Sigmoid colon (tissue), 7 donors: ENCODE measurements around the gene C1orf232. TPM values are rescaled to one million over a fixed set of nuclear protein-coding genes. Genes with fewer than 3 reads are reported as not detected.

Experiments used
- DNase-seq: peaks from one replicate; pipeline ENCODE4 v3.0.0-alpha.2; 2019
- H3K27ac ChIP-seq, 4 donors: fragments of 200-600 bp; sonication (generic); one replicate each; pipeline ENCODE4 v1.5.1; 2016 to 2019; ENCODE audit warnings: mild to moderate bottlenecking in 1 of 4
- H3K27me3 ChIP-seq, 3 donors: fragments of 200-600 bp; sonication (generic); one replicate each; pipeline ENCODE4 v1.5.1; 2019; ENCODE audit warnings: mild to moderate bottlenecking in 1 of 3
- H3K36me3 ChIP-seq, 4 donors: fragments of 200-600 bp; sonication (generic); one replicate each; pipeline ENCODE4 v1.5.1; 2016 to 2019
- H3K4me1 ChIP-seq, 4 donors: fragments of 200-600 bp; sonication (generic); one replicate each; pipeline ENCODE4 v1.5.1; 2017 to 2019
- H3K4me3 ChIP-seq, 4 donors: fragments of 200-600 bp; sonication (generic); one replicate each; pipeline ENCODE4 v1.5.1; 2017 to 2019; ENCODE audit warnings: mild to moderate bottlenecking in 2 of 4, moderate library complexity in 1 of 4
- H3K9me3 ChIP-seq, 4 donors: fragments of 200-600 bp in 3 of 4; sonication (generic) in 3 of 4; one replicate each; pipeline versions ENCODE4 v1.5.1 to v1.6.1; 2013 to 2019
- EP300 ChIP-seq, 4 donors: sonication (generic); formaldehyde crosslinking; IDR thresholded peaks; one replicate each; pipeline ENCODE4 v1.6.1; 2017; ENCODE audit warnings: antibody characterized with exemption in 4 of 4
- POLR2A ChIP-seq, 2 donors: fragments of 450-650 bp; IDR thresholded peaks; one replicate each; pipeline ENCODE4 v1.6.1; 2016; ENCODE audit warnings: antibody characterized with exemption in 2 of 2, mild to moderate bottlenecking in 2 of 2, moderate library complexity in 2 of 2
- POLR2AphosphoS5 ChIP-seq, 4 donors: sonication (generic); formaldehyde crosslinking; IDR thresholded peaks; one replicate each; pipeline ENCODE4 v1.6.1; 2017; ENCODE audit warnings: antibody characterized with exemption in 4 of 4
- WGBS, 2 donors: extraction: QIAGEN DNeasy Blood & Tissue Kit; methylation state at CpG; one replicate each; pipeline ENCODE4 v1.1.7; 2013; 5-methylcytosine and 5-hydroxymethylcytosine counted together
- intact Hi-C: fragments of 100-400 bp; cut with DNase I; formaldehyde crosslinking; loops from one replicate; pipeline ENCODE4 v1.15.1; 2023
- polyA plus RNA-seq, 3 donors: library from polyadenylated mRNA; stranded (reverse); fragments of 200-250 nt; gene quantifications; one replicate each; pipeline ENCODE4 v1.2.3, GENCODE V29; 2013
- total RNA-seq, 4 donors: library from RNA; depleted of rRNA; stranded (reverse); fragments of >200 nt; gene quantifications; one replicate each; pipeline ENCODE4 v1.1.0, GENCODE V29; 2016
- TF ChIP-seq, protein P1 (sequence below), 4 experiments: fragments of 450-650 bp in 3 of 4; fragments of 200-600 bp in 1 of 4; IDR thresholded peaks; one replicate each; pipeline ENCODE4 v1.5.1; 2016 to 2019; ENCODE audit warnings: antibody characterized with exemption in 4 of 4, mild to moderate bottlenecking in 3 of 4, moderate library complexity in 2 of 4
- donor health status: healthy with polysubstance abuse.
- donor health status: Bipolar disorder and iron deficiency.
- donor health status: healthy.

C1orf232 gene
- total and polyA plus RNA-seq, 7 donors = not detected

DNA sequence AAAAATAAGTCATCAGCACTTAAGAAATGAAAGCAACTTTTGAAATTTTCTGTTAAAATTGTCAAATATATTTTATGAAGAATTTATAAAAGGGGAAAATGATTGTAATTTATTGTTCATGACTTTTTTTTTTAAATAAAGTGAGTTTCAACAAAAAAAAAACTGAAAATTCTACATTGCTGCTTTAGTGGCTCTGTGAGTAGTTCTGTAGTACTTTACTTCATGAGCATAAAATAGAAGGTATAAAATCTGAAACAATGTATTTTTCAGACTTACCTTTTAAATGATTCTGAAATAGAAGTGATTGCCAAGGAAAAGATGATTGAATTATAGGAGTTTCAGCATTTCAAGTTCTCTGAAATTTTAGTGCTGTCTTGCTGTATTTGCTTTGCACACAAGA, 43.4 kb downstream of the C1orf232 start:
- Histone ChIP-seq H3K4me1 (peaks cover 0 to 40% (median 28%) of the 10 kb centered on the region in 4 donors), H3K36me3 (no peaks in the 10 kb centered on the region), H3K27me3 (no peaks in the 10 kb centered on the region), H3K4me3 (no peak overlapping the region), H3K27ac (peak overlapping the region in 1 of 4 donors; percentile 4), H3K9me3 (no peaks in the 10 kb centered on the region)
- DNase-seq = no peak
- intact Hi-C loops = no loop called here
- no peak for TF ChIP-seq POLR2AphosphoS5 (IDR thresholded peaks at IDR 0.05)
- no peak for TF ChIP-seq EP300 (IDR thresholded peaks at IDR 0.05)
- TF ChIP-seq, protein P1, sequence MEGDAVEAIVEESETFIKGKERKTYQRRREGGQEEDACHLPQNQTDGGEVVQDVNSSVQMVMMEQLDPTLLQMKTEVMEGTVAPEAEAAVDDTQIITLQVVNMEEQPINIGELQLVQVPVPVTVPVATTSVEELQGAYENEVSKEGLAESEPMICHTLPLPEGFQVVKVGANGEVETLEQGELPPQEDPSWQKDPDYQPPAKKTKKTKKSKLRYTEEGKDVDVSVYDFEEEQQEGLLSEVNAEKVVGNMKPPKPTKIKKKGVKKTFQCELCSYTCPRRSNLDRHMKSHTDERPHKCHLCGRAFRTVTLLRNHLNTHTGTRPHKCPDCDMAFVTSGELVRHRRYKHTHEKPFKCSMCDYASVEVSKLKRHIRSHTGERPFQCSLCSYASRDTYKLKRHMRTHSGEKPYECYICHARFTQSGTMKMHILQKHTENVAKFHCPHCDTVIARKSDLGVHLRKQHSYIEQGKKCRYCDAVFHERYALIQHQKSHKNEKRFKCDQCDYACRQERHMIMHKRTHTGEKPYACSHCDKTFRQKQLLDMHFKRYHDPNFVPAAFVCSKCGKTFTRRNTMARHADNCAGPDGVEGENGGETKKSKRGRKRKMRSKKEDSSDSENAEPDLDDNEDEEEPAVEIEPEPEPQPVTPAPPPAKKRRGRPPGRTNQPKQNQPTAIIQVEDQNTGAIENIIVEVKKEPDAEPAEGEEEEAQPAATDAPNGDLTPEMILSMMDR (IDR thresholded peaks at IDR 0.05) = no peak
- no peak for TF ChIP-seq POLR2A (IDR thresholded peaks at IDR 0.05)

DNA sequence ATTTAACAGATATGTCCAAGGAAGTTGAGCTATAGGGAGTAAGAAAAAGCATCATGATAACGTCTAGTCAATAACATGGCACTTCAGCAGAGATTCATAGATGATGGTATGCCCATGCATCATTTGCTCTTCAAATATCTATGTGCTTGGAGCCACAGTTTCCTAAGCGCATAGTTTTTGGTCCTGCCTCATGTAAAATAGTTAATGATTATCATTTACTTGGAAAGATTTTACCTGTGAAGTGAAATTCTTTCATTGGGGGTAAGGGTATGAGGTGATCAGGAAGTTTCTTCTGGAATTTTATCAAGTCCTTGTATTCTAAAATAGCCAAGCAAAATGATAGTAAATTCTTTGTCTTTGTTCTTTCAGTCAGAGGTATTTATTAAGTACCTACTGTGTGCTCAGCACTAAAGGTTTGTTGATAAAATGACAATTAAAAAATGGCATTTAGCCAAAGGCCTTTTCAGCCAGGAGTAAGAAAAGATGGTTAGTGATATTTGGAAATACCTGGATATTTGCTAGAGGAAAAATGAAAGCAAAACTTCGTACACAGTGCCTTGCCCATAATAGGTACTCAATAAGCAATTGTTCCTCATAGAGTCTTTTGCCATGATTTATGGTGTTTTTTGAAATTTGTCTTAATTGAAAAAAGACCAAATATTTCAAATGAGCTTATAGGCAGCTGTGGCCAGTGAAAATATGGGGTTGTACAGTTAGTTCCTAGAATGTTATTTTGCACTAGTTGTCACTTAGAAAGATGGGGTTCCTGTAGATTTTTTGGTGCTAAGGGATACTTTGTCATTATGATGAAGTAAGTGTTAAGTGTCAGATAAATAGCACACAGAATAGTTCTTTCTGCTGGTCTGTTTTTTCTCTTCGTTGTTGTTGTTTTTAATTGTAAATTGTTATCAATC, 44.1 kb downstream of the C1orf232 start:
- H3K9me3 ChIP-seq = no peaks in the 10 kb centered on the region
- peaks cover 0 to 40% (median 28%) of the 10 kb centered on the region in 4 donors for H3K4me1 ChIP-seq
- H3K27me3 ChIP-seq = no peaks in the 10 kb centered on the region
- WGBS, 2 donors = 36 to 70% methylated on average over 4 of the region's 4 CpGs
- intact Hi-C loops = no loop called here
- DNase-seq = no peak
- no peaks in the 10 kb centered on the region for H3K36me3 ChIP-seq
- TF ChIP-seq EP300 (IDR thresholded peaks at IDR 0.05) (no peak), POLR2A (IDR thresholded peaks at IDR 0.05) (no peak), POLR2AphosphoS5 (IDR thresholded peaks at IDR 0.05) (no peak)
- TF ChIP-seq, protein P1 (IDR thresholded peaks at IDR 0.05) = no peak
- H3K27ac ChIP-seq = peak overlapping the region in 2 of 4 donors; percentile 4 to 76
- H3K4me3 ChIP-seq = no peak overlapping the region

DNA sequence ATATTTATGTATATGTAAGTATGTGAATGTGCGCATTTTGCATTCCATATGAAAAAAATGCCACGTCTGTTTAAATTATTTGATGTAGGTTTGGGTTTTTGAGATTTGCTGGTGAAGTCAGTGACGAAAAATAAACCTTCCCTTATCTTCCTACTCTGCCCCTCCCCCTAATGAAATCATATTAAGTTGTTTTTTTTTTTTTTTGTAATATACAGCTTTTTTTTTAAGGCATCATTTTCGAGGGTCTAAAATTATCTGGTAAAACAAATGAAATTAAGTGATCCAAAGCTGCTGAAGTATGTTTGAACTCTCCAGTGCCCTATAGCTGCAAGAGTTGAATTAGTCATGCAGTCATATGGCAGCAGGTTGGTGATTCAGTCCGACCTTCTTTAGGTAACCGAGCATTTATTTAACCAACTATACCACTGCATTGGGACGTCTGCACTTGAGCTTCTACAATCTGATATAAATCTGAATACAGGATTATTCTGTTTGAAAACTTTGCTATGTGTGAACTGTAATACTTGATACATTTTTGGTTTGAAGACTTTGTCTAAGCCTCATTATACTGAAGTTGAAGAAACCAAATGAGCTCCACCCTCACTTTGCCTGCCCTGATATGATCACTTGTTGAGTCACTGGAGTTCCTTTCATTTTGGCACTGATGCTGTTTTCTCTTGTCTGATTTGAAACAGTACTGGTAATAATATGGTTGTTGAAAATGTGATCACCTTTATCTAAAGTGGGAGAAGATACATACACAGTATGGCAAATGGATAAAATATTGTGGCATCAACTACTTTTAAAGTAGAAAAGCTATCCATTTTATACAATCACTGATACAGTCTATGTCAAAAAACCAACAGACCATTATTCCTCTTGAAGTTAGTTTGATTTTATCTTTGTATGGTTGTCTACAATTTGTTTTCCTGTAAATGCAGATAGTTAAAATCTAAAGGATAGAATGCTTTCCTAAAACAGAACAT, 45.5 kb downstream of the C1orf232 start:
- Histone ChIP-seq H3K4me3 (no peak overlapping the region), H3K9me3 (no peaks in the 10 kb centered on the region), H3K4me1 (peaks cover 0 to 40% (median 28%) of the 10 kb centered on the region in 4 donors), H3K36me3 (peaks cover 0 to 14% (median 4%) of the 10 kb centered on the region in 4 donors), H3K27ac (peak overlapping the region in 3 of 4 donors; percentile 68 to 76 (median 71)), H3K27me3 (no peaks in the 10 kb centered on the region)
- 80 to 87% methylated on average over 7 of the region's 7 CpGs for WGBS, 2 donors
- intact Hi-C loops = no loop called here
- no peak for DNase-seq
- no peak for TF ChIP-seq EP300 (IDR thresholded peaks at IDR 0.05)
- no peak for TF ChIP-seq POLR2A (IDR thresholded peaks at IDR 0.05)
- TF ChIP-seq, protein P1 (IDR thresholded peaks at IDR 0.05) = no peak
- TF ChIP-seq POLR2AphosphoS5 (IDR thresholded peaks at IDR 0.05) = no peak

- Histone ChIP-seq H3K36me3 (peaks cover 0 to 25% (median 4%) of the 10 kb centered on the region in 4 donors), H3K27me3 (no peaks in the 10 kb centered on the region)
- 49 to 64% methylated on average over 8 of the region's 8 CpGs for WGBS, 2 donors
These were observed 46.6 kb downstream of the C1orf232 start for GRCh38 chr1:26121854-26122773.

More at GRCh38 chr1:26121854-26122773, 46.6 kb downstream of the C1orf232 start:
- no peak for DNase-seq
- H3K4me3 ChIP-seq = no peak overlapping the region
- peaks cover 0 to 35% (median 23%) of the 10 kb centered on the region in 4 donors for H3K4me1 ChIP-seq
- TF ChIP-seq EP300 (IDR thresholded peaks at IDR 0.05) (peak in 2 of 4 donors; percentile 42 to 45), POLR2A (IDR thresholded peaks at IDR 0.05) (no peak), POLR2AphosphoS5 (IDR thresholded peaks at IDR 0.05) (peak; percentile 36 to 94 (median 88))
- TF ChIP-seq, protein P1 (IDR thresholded peaks at IDR 0.05) = no peak
- no peaks in the 10 kb centered on the region for H3K9me3 ChIP-seq
- intact Hi-C loops = no loop called here
- H3K27ac ChIP-seq = peak overlapping the region in 3 of 4 donors; percentile 68 to 76 (median 71)
